Thoracic aorta (tissue), 2 donors: ENCODE data around the gene CABCOCO1. TPM values are rescaled to one million over a fixed set of nuclear protein-coding genes. Genes with fewer than 3 reads are reported as not detected.

Experiments
- ATAC-seq: fragments of 150-250 bp; one replicate; pipeline ENCODE4 v1.8.0; 2017; ENCODE audit warnings: low read depth; ENCODE audit not compliant: insufficient number of reproducible peaks, low FRiP score
- DNase-seq: peaks from one replicate; pipeline ENCODE4 v3.0.0-alpha.2; 2020; ENCODE audit warnings: low spot score
- H3K27ac ChIP-seq, 2 donors: fragments of 200-600 bp; sonication (generic); 1 replicate in 1 of 2; 2 replicates in 1 of 2; pipeline ENCODE4 v1.5.1; 2016; ENCODE audit warnings: mild to moderate bottlenecking in 2 of 2, moderate library complexity in 2 of 2
- H3K27me3 ChIP-seq: fragments of 200-600 bp; sonication (generic); replicated peaks from 2 replicates; pipeline ENCODE4 v1.6.0; 2016; ENCODE audit warnings: mild to moderate bottlenecking; ENCODE audit not compliant: insufficient read depth
- H3K36me3 ChIP-seq: fragments of 200-600 bp; sonication (generic); one replicate; pipeline ENCODE4 v1.5.1; 2016
- H3K4me1 ChIP-seq, 2 donors: fragments of 200-600 bp; sonication (generic); 1 replicate in 1 of 2; 2 replicates in 1 of 2; pipeline versions ENCODE4 v1.5.1 to v1.6.0; 2016; ENCODE audit warnings: low read depth in 2 of 2, mild to moderate bottlenecking in 1 of 2; ENCODE audit not compliant: control insufficient read depth in 1 of 2
- H3K4me3 ChIP-seq: fragments of 200-600 bp; sonication (generic); 2 replicates; pipeline ENCODE4 v1.5.1; 2016; ENCODE audit warnings: mild to moderate bottlenecking
- H3K9me3 ChIP-seq: fragments of 200-600 bp; sonication (generic); 2 replicates; pipeline ENCODE4 v1.5.1; 2016
- CTCF ChIP-seq: fragments of 200-600 bp; sonication (generic); IDR thresholded peaks from one replicate; pipeline ENCODE4 v1.5.1; 2019; ENCODE audit warnings: antibody characterized with exemption
- total RNA-seq, 2 donors: library from RNA; depleted of rRNA; stranded (reverse); fragments of >200 nt; gene quantifications; one replicate each; pipeline versions ENCODE4 v1.1.0 to v1.2.3, GENCODE V29; 2016

Gene CABCOCO1
- total RNA-seq, 2 donors from 2014 or later: 1.1 TPM; not detected in 1

DNA sequence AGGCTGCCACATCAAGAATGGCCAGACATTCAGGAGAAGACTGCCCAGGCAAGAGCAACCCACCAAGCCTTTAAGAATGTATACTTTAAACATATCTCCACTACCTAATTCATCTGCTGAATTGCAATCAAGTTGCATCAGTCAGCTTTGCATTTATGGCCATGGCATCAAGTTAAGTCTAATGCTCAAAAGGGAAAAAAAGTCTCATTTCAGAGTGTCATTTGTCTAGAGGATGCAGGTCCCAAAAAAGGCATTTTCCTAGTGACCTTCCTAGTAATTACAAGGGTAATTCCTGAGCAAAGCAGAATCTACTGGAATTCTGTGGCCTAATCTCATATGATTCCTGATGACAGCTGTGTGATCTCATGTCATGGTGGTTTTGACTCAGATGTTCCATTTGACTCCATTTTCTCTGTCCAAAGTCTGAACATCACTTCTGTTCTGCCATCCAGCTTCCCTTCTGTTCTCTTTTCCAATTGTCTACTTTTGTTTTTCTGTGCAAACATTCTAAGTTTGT lies 7.3 kb upstream of the CABCOCO1 start:
- Histone ChIP-seq H3K9me3 (no peaks in the 10 kb centered on the region), H3K36me3 (no peaks in the 10 kb centered on the region), H3K4me3 (no peak overlapping the region), H3K4me1 (no peaks in the 10 kb centered on the region), H3K27me3 (no peaks in the 10 kb centered on the region), H3K27ac (no peak overlapping the region)
- no peak for TF ChIP-seq CTCF
- DNase-seq (no peak), ATAC-seq (no peak)

GRCh38 chr10:61663466-61663865 lies 737 bp downstream of the CABCOCO1 start:
- Histone ChIP-seq H3K4me3 (peak overlapping the region; percentile 87), H3K27ac (no peak overlapping the region), H3K9me3 (no peaks in the 10 kb centered on the region), H3K27me3 (no peaks in the 10 kb centered on the region), H3K36me3 (no peaks in the 10 kb centered on the region), H3K4me1 (peaks cover 0 to 4% of the 10 kb centered on the region in 2 donors)
- ATAC-seq (no peak), DNase-seq (no peak)
- TF ChIP-seq CTCF: no peak

DNA sequence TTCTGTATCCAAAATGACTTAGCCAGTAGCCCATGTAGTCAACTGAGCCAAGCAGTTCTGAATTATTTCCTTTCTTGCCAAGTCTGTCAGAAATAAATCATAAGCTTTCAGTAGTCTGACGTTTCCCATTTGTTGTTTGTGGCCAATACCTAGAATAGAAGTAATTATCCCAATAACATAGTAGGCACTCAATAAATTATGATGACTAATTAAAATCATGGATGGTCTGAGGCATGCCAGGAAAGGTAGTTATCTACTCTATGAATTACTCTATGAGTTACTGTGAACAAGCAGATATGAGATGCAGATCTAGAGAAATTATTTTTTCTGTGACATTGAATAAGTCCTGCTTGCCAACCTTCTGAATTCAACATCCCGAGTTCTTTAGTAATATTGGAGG lies 2.3 kb downstream of the CABCOCO1 start:
- ATAC-seq (no peak), DNase-seq (no peak)
- no peaks in the 10 kb centered on the region for H3K36me3 ChIP-seq
- no peak overlapping the region for H3K4me3 ChIP-seq
- no peak overlapping the region for H3K27ac ChIP-seq
- H3K9me3 ChIP-seq: no peaks in the 10 kb centered on the region
- no peak for TF ChIP-seq CTCF
- peaks cover 0 to 4% of the 10 kb centered on the region in 2 donors for H3K4me1 ChIP-seq
- no peaks in the 10 kb centered on the region for H3K27me3 ChIP-seq

DNA sequence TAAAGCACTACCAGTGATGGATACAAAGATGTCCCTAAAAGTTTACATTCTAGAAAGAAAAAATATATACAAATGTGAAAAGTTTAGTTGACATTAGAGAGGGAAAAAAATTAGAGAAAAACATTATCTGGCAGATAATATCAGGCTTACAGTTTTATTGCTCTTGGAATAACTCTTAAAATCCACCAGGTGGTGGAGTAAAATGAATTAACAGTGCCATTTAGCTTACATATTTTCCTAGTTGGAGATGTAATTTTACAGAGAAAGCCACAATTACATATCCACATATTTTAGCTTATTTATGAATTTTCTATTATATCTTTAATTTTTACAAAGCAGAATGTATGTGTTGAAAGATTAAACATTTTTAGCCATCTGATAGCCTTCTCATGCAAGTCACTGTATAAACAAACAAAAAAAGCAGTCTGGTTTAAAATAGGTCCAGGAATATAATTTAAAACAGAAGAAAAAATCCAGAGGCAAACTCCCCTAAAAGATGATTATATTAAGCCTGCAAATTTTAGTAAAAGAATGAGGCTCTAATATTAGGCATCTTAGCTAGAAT lies 6.5 kb downstream of the CABCOCO1 start:
- no peaks in the 10 kb centered on the region for H3K4me1 ChIP-seq
- ATAC-seq (no peak), DNase-seq (no peak)
- no peaks in the 10 kb centered on the region for H3K36me3 ChIP-seq
- no peak overlapping the region for H3K27ac ChIP-seq
- TF ChIP-seq CTCF: no peak
- H3K27me3 ChIP-seq: no peaks in the 10 kb centered on the region
- no peaks in the 10 kb centered on the region for H3K9me3 ChIP-seq
- no peak overlapping the region for H3K4me3 ChIP-seq

DNA sequence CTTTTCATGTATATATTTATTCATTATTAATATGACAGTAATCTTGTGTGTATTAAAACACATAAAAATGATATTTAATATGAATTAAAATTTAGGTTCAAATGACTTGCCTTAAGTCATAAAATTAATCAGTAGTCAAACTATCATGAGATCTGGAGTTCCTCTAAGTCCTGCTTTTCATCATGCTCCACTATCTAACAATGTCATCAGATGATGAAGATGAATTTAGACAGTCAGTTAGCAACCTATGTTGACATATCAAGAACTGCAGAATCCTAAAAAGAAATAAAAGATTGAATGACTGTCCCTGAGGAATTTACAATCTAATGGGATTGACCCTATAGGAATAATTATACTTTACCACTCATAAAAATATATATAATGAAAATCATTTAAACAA lies 7.1 kb downstream of the CABCOCO1 start:
- ATAC-seq (no peak), DNase-seq (no peak)
- Histone ChIP-seq H3K4me1 (no peaks in the 10 kb centered on the region), H3K9me3 (no peaks in the 10 kb centered on the region), H3K27me3 (no peaks in the 10 kb centered on the region), H3K36me3 (no peaks in the 10 kb centered on the region), H3K4me3 (no peak overlapping the region), H3K27ac (no peak overlapping the region)
- no peak for TF ChIP-seq CTCF
